Lung (tissue), 12 donors: ENCODE measurements around the gene CAPN11. TPM values are rescaled to one million over a fixed set of nuclear protein-coding genes. Genes with fewer than 3 reads are reported as not detected.

Source experiments
- ATAC-seq: fragments of 200-7000 bp; cut with Tn5 transposase; one replicate; pipeline ENCODE4 v1.9.1; 2020; ENCODE audit warnings: moderate number of reproducible peaks; ENCODE audit not compliant: insufficient read depth, low FRiP score
- DNase-seq, 3 donors: peaks; one replicate each; pipeline ENCODE4 v3.0.0-alpha.2; 2013 to 2017
- H3K27ac ChIP-seq, 2 donors: one replicate each; pipeline ENCODE4 v1.5.1; 2013; ENCODE audit warnings: mild to moderate bottlenecking in 2 of 2, moderate library complexity in 2 of 2, control low read depth in 1 of 2, inconsistent platforms in 1 of 2, low read depth in 1 of 2, low read length in 1 of 2
- H3K27me3 ChIP-seq, 3 donors: one replicate each; pipeline ENCODE4 v1.5.1; 2013; ENCODE audit warnings: low read length in 2 of 3; ENCODE audit not compliant: control insufficient read depth in 3 of 3, insufficient read depth in 3 of 3
- H3K36me3 ChIP-seq, 4 donors: one replicate each; pipeline ENCODE4 v1.5.1; 2013; ENCODE audit warnings: low read length in 4 of 4, mild to moderate bottlenecking in 1 of 4, moderate library complexity in 1 of 4; ENCODE audit not compliant: control insufficient read depth in 4 of 4, insufficient read depth in 4 of 4
- H3K4me1 ChIP-seq, 5 donors: one replicate each; pipeline ENCODE4 v1.5.1; 2013; ENCODE audit warnings: low read length in 5 of 5, mild to moderate bottlenecking in 2 of 5, moderate library complexity in 1 of 5; ENCODE audit not compliant: control insufficient read depth in 5 of 5, insufficient read depth in 5 of 5
- H3K4me3 ChIP-seq: one replicate; pipeline ENCODE4 v1.5.1; 2013; ENCODE audit warnings: mild to moderate bottlenecking, control low read depth, moderate library complexity
- H3K9ac ChIP-seq, 2 donors: one replicate each; pipeline ENCODE4 v1.5.1; 2013; ENCODE audit warnings: low read length in 2 of 2, control low read depth in 1 of 2; ENCODE audit not compliant: insufficient read depth in 1 of 2
- H3K9me3 ChIP-seq, 4 donors: one replicate each; pipeline ENCODE4 v1.5.1; 2013; ENCODE audit warnings: low read length in 3 of 4, mild to moderate bottlenecking in 1 of 4, moderate library complexity in 1 of 4; ENCODE audit not compliant: control insufficient read depth in 4 of 4, insufficient read depth in 3 of 4
- CTCF ChIP-seq: IDR thresholded peaks from 2 replicates; pipeline ENCODE4 v1.5.1; 2012; ENCODE audit warnings: mild to moderate bottlenecking; ENCODE audit errors: control extremely low read depth, extremely low read depth
- WGBS, 2 donors: extraction: QIAGEN DNeasy Blood & Tissue Kit; methylation state at CpG; one replicate each; pipeline ENCODE4 v1.1.7; 2013; 5-methylcytosine and 5-hydroxymethylcytosine counted together
- polyA plus RNA-seq, 2 donors: library from polyadenylated mRNA; stranded (reverse); fragments of 200-250 nt; gene quantifications; one replicate each; pipeline ENCODE4 v1.2.1, GENCODE V29; 2013
- total RNA-seq, 2 donors: library from RNA; depleted of rRNA in 1 of 2; stranded (reverse); fragments of >200 nt in 1 of 2; gene quantifications; one replicate each; pipeline ENCODE4 v1.2.1, GENCODE V29; 2014 to 2021
- donor health status: control.
- donor health status: control.
- donor health status: Bipolar disorder and iron deficiency.
- donor health status: healthy.
- donor health status: DM: yes; HTN: yes; CAD: no.

Gene CAPN11
- total and polyA plus RNA-seq, 4 donors, result 0.07 to 0.30 (median 0.15) TPM; not detected in 1

- peak overlapping the region in 1 of 2 donors; percentile 56 for H3K27ac ChIP-seq
- H3K4me1 ChIP-seq, result peaks cover 0 to 3% (median 0%) of the 10 kb centered on the region in 5 donors
- TF ChIP-seq CTCF, result no peak
- H3K4me3 ChIP-seq, result no peak overlapping the region
- ATAC-seq (no peak), DNase-seq (no peak)
- H3K9me3 ChIP-seq, result no peaks in the 10 kb centered on the region
- H3K9ac ChIP-seq, result no peak overlapping the region
- no peaks in the 10 kb centered on the region for H3K27me3 ChIP-seq
- WGBS, 2 donors, result 86 to 90% methylated on average over 4 of the region's 4 CpGs
- H3K36me3 ChIP-seq, result no peaks in the 10 kb centered on the region
Measured at GRCh38 chr6:44202332-44202971, 43.8 kb downstream of the CAPN11 start.

- peaks cover 0 to 3% (median 0%) of the 10 kb centered on the region in 5 donors for H3K4me1 ChIP-seq
- no peak overlapping the region for H3K4me3 ChIP-seq
- H3K9me3 ChIP-seq, result no peaks in the 10 kb centered on the region
- no peak for TF ChIP-seq CTCF
- H3K27me3 ChIP-seq, result no peaks in the 10 kb centered on the region
- H3K36me3 ChIP-seq, result no peaks in the 10 kb centered on the region
- H3K9ac ChIP-seq, result no peak overlapping the region
- no peak for ATAC-seq
- 91 to 93% methylated on average over 11 of the region's 11 CpGs for WGBS, 2 donors
- H3K27ac ChIP-seq, result peak overlapping the region in 1 of 2 donors; percentile 56
- no peak for DNase-seq
Measured at GRCh38 chr6:44202972-44203750, 44.5 kb downstream of the CAPN11 start.

GRCh38 chr6:44203955-44204354 is 45.3 kb downstream of the CAPN11 start:
- no peak overlapping the region for H3K4me3 ChIP-seq
- no peak for TF ChIP-seq CTCF
- ATAC-seq, result no peak
- H3K9ac ChIP-seq, result no peak overlapping the region
- H3K27ac ChIP-seq, result no peak overlapping the region
- H3K36me3 ChIP-seq, result no peaks in the 10 kb centered on the region
- no peak for DNase-seq
- peaks cover 0 to 3% (median 0%) of the 10 kb centered on the region in 5 donors for H3K4me1 ChIP-seq
- 88% methylated on average over 6 of the region's 6 CpGs for WGBS, 2 donors
- no peaks in the 10 kb centered on the region for H3K9me3 ChIP-seq
- H3K27me3 ChIP-seq, result no peaks in the 10 kb centered on the region
